ENCODE data around the gene COL12A1.
"Not testable (repeated sequence)": the region's sequence is repeated elsewhere in the genome, so short reads cannot be mapped to it uniquely, and the experiment has no call there.

DNA sequence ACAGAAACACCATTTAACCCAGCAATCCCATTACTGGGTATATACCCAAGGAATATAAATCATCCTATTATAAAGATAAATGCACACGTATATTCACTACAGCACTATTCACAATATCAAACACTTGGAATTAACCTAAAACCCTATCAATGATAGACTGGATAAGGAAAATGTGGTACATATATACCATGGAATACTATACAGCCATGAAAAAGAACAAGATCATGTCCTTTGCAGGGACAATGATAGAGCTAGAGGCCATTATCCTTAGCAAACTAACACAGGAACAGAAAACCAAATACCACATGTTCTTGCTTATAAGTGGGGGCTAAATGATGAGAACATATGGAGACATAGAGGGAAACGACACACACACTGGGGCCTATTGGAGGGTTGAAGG, 19.3 kb downstream of the COL12A1 start:
- TF ChIP-seq, protein P1, sequence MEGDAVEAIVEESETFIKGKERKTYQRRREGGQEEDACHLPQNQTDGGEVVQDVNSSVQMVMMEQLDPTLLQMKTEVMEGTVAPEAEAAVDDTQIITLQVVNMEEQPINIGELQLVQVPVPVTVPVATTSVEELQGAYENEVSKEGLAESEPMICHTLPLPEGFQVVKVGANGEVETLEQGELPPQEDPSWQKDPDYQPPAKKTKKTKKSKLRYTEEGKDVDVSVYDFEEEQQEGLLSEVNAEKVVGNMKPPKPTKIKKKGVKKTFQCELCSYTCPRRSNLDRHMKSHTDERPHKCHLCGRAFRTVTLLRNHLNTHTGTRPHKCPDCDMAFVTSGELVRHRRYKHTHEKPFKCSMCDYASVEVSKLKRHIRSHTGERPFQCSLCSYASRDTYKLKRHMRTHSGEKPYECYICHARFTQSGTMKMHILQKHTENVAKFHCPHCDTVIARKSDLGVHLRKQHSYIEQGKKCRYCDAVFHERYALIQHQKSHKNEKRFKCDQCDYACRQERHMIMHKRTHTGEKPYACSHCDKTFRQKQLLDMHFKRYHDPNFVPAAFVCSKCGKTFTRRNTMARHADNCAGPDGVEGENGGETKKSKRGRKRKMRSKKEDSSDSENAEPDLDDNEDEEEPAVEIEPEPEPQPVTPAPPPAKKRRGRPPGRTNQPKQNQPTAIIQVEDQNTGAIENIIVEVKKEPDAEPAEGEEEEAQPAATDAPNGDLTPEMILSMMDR (conservative IDR thresholded peaks at IDR 0.05; ENCODE audit: low read length): not testable (repeated sequence)
- not testable (repeated sequence) for TF ChIP-seq EZH2phosphoT487 (IDR thresholded peaks at IDR 0.05; ENCODE audit: borderline replicate concordance, low read depth, low read length)
